Kidney capillary endothelial cell (primary cell): ENCODE results near the gene DNAL4.
"Not testable (repeated sequence)": the region's sequence is repeated elsewhere in the genome, so short reads cannot be mapped to it uniquely, and the experiment has no call there.

Experiments used
- DNase-seq: peaks from one replicate; pipeline ENCODE4 v3.0.0-alpha.2; 2018; ENCODE audit warnings: low spot score

The DNAL4 gene

DNA sequence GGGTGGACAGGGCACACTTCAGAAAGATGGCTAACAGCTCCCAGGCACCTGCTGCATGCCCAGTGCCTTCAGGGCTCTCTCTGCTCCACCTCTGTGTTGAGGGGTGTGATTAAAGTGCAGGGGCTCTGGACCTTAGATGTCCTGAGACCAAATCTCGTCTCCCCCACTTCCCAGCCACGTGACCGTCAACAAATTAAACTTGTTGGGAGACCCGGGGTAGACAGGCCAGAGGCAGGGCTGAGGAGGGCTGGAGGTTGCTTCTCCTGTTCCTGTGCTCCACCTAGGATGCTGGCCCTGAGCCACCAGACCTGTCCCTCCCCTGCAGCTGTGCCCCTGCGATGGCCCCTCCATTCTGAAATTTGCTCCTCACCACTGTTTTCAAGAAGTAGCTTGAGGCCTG lies 32.9 kb upstream of the DNAL4 start:
- DNase-seq, result no peak

DNA sequence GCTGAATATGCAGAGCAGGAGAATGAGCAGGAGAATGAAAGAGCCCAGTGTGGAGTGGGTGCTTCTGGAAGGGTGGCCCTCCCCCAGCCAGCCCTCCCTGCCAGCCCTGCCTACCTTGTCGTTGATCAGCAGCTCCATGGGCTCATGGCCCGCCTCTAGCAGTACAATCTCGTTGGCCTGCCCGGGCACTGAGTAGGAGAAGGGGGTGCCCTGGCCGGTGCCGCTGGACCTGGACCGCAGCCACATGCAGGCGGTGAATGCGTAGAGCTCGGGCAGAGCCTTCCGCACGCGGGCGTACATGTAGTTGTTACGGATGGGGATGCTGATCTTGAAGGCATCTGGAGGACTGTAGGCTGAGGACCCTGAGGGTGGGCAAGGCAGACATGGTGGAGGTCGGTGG lies 32.4 kb upstream of the DNAL4 start:
- no peak for DNase-seq

GRCh38 chr22:38824585-38824984 lies 30.6 kb upstream of the DNAL4 start:
- DNase-seq, result peak; percentile 62

GRCh38 chr22:38823637-38824036 lies 29.7 kb upstream of the DNAL4 start:
- DNase-seq, result no peak

GRCh38 chr22:38823076-38823475 lies 29.1 kb upstream of the DNAL4 start:
- DNase-seq, result no peak

- no peak for DNase-seq
Measured at GRCh38 chr22:38820020-38820419, 26.1 kb upstream of the DNAL4 start.

- DNase-seq, result no peak
Measured at GRCh38 chr22:38819387-38819940, 25.5 kb upstream of the DNAL4 start.

DNA sequence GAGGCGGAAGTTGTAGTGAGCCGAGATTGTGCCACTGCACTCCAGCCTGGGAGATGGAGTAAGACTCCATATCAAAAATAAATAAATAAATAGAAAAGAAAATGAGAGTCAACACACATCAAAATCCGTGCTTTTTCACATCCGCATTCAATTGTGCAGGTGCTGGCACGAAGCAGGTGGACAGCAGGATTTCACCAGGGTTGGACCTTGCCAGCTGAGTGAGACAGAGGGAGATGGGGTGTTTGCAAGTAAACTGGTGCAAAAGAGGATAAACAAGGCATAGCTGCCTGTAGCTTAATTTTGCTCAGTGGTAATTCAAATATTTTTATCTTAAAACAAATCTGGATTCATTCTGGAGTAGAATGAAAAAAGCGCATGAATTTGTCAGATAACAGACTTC lies 23.3 kb upstream of the DNAL4 start:
- no peak for DNase-seq

- no peak for DNase-seq
Measured at GRCh38 chr22:38815842-38816241, 21.9 kb upstream of the DNAL4 start.

- DNase-seq, result no peak
Measured at GRCh38 chr22:38811241-38811640, 17.3 kb upstream of the DNAL4 start.

DNA sequence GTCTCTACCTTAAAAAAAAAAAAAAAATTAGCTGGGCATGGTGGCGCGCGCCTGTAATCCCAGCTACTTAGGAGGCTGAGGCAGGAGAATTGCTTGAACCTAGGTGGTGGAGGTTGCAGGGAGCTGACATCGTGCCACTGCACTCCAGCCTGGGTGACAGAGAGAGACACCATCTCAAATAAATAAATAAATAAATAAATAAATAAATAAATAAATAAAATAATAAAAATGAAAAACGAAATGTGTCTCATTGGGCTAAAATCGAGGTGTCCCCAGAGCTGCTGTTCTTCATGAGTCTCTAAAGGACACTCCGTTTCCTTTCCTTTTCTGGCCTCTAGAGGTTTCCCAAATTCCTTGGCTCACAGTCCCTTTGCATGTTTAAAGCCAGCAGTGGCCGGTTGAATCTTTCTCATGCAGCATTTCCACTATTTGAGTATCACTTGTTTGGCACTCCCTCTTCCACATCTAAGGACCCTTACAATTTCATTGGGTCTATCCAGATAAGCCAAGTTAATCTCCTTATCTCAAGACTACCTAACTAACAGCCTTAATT lies 11.2 kb upstream of the DNAL4 start:
- not testable (repeated sequence) for DNase-seq

- no peak for DNase-seq
Measured at GRCh38 chr22:38802671-38803121, 8.8 kb upstream of the DNAL4 start.

DNA sequence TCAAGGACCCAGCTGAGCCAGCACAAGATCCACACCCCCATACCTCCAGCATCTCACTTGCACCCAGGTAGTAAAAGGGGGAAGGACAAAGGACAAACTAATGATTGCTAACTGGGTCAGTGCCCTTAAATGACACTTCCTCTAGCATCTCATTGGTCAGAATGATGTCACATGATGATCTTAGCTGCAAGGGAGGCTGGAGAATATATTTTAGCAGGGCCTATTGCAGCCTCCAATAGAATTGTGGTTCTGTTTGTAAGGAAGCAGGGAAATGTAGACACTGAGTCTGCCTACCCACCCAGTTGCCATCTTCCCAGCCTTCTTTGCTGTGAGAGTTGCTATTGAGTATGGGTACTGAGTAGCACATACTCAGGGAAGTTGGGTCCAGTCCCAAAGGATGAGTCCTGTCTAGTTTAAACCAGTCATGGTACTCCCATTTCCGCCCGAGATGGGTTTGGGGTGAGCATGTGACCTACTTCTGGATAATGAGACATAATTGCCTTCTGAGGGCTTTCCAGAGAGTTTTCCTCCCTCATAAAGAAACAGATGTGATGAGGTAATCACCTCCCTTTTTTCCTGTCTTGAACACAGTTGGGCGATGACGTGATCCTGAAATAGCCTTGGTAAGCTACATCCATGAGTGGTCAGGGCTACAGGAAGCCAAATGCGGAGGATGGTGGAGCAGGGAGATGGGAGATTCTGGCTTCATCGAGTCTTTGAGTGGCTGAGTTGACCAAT lies 5.5 kb upstream of the DNAL4 start:
- DNase-seq, result no peak

GRCh38 chr22:38798496-38798895 lies 4.6 kb upstream of the DNAL4 start:
- no peak for DNase-seq

GRCh38 chr22:38796262-38796957 lies 2.5 kb upstream of the DNAL4 start:
- no peak for DNase-seq

DNA sequence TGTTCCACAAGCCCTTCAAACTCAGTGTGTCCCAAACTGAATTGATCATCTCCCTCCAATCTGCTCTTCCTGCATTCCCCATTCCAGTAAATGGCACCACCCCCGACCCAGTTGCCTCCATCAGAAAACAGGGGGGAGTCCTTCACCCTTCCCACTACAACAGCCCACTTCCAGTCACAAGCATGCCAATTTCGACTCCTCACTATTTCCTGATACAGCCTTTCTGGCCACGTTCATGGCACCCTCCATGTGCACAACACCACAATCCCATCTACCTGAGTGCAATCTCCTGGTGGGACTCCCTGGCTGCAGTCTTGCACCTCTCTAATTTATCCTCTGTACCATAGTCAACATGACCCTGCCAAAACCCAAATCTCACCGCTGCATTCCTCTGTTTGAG lies 1.6 kb upstream of the DNAL4 start:
- no peak for DNase-seq

GRCh38 chr22:38793317-38793716 lies 626 bp downstream of the DNAL4 start:
- DNase-seq, result no peak

GRCh38 chr22:38792833-38793232 lies 1.1 kb downstream of the DNAL4 start:
- no peak for DNase-seq

GRCh38 chr22:38789606-38790005 lies 4.3 kb downstream of the DNAL4 start:
- no peak for DNase-seq

DNA sequence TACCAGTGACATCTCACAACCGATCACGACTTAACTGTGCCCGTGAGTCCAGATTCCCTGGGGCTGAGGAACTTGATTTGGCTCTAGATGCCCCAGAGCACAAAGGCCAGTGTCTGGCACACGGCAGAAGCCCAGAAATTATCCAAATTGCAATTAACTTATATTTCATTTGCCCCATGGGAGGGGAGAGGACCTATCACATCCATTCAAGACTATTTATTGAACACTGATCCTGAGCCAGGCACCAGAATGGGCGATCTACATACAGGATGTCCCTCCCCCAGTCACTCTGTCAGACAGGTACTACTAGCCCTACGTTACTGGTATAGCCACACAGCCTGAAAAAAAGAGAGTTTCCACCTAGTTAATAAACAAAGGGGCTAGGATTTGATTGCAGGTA lies 5.1 kb downstream of the DNAL4 start:
- no peak for DNase-seq

GRCh38 chr22:38788021-38788816 lies 5.7 kb downstream of the DNAL4 start:
- DNase-seq, result peak; percentile 59

- no peak for DNase-seq
Measured at GRCh38 chr22:38786631-38787030, 7.3 kb downstream of the DNAL4 start.
